Measurements from ENCODE around the gene LTBP3.

GRCh38 chr11:65593518-65594414 lies 35.6 kb upstream of the LTBP3 start:
- no peak for TF ChIP-seq ZNF274 (IDR thresholded peaks at IDR 0.05; ENCODE audit: low read depth, low read length)
- no peak for TF ChIP-seq SUZ12 (IDR thresholded peaks at IDR 0.05; ENCODE audit: extremely low read depth, insufficient read depth, insufficient read length)

Data from NT2/D1 (cell line).